CD4-positive, alpha-beta T cell treated with Interleukin-17A for 4 hours (primary cell): ENCODE results near the gene ARTN.
A peak's percentile ranks its signal among the peaks of the same experiment; 100 is the strongest.

Source experiments
- DNase-seq: peaks from one replicate; pipeline ENCODE4 v3.0.0-alpha.2; 2020; ENCODE audit warnings: mixed read lengths

The ARTN gene

DNA sequence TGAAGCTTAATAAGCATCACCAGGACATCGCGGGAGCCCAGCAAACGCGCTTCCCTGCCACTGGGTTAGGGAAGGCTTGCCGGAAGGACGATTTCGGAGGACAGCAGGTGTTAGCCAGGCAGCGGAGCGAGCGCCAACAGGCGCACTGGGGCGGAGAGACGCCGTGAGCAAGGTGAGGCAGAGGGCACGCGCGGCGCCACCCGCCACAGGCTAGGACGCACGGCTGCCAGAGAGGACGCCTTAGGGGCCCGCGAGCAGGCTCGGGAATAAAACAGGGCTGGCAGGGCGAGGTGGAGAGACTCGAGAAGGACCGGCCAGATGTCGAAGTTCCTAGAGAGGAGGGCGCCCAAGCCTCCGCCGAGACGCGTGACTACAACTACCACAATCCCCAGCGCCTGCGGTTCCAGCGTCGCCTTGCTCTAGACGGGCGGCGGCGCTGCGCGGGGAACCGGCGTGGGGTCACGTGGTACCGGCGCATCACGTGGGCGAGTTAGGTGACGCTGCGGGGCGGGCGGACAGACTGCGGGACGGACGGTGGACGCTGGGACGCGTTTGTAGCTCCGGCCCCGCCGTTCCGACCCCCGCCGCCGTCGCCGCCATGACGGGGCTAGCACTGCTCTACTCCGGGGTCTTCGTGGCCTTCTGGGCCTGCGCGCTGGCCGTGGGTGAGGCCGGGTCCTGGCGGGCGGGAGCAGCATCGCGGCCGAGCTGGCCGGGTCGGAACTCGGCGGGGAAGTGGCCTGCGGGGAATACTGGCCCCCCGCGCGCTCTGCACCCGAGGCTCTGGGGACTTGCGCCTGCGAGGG is 41.0 kb downstream of the ARTN start, which contains the start of gene ATP6V0B:
Gene ATP6V0B (plus strand): TSS at position 518 of the 806 bp plus-strand sequence. CDS start 81 bp downstream, at position 599.
- DNase-seq, result peak; percentile 95

DNA sequence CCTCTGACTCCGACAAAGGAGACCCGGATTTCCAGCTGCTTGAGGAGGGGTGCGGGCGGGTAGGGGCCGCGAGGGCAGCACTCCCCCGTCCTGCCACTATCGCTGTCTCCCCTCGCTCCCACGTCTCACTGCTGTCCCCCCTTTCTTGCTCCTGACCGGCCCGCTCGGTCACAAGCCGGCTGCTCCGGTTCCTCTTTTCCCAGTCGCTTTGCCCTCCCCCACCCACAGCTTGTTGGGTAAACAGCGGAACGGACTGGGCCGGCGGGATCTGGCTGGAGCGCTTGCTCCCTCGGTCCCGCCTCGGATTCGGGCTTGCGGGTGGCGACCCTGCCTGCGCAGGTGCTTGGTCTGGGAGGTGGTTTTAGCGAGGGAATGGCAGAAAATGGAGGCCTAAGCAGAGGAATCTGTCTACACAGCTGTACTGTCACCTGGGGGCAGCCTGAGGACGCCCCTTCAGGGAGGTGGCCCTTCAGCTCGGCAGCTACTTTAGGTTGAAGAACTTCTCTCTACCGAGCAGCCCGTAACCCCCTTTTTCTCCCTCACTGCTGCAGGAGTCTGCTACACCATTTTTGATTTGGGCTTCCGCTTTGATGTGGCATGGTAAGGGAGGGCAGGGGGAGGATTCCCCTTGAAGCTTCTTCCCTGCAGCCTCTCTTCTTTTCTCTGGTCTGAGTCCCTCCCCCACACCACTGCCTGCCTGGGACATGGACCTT is 41.8 kb downstream of the ARTN start:
- DNase-seq, result peak; percentile 59

DNA sequence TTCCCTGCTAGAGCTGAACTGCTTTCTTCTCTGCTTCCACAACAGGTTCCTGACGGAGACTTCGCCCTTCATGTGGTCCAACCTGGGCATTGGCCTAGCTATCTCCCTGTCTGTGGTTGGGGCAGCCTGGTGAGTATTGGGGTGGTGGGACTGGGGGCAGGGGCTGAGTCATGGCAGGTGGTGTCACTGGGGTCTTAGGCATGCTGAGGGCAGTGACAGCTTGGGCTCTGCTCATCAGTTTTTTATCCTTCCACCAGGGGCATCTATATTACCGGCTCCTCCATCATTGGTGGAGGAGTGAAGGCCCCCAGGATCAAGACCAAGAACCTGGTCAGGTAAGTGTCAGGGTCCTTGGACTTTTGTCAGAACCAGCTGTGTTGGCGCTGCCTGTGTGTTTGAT is 42.4 kb downstream of the ARTN start:
- no peak for DNase-seq

DNA sequence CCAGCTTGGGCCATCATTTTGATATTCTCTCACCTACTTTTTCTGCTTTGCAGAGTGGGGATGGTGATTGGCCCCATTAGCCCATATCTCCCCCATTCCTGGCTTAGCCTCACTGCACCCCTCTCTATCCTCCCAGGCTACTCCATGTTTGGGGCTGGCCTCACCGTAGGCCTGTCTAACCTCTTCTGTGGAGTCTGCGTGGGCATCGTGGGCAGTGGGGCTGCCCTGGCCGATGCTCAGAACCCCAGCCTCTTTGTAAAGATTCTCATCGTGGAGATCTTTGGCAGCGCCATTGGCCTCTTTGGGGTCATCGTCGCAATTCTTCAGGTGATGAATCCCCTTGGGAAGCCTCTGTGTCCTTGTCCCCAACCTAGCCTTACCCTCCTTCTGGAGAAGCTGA is 43.3 kb downstream of the ARTN start:
- DNase-seq, result no peak

DNA sequence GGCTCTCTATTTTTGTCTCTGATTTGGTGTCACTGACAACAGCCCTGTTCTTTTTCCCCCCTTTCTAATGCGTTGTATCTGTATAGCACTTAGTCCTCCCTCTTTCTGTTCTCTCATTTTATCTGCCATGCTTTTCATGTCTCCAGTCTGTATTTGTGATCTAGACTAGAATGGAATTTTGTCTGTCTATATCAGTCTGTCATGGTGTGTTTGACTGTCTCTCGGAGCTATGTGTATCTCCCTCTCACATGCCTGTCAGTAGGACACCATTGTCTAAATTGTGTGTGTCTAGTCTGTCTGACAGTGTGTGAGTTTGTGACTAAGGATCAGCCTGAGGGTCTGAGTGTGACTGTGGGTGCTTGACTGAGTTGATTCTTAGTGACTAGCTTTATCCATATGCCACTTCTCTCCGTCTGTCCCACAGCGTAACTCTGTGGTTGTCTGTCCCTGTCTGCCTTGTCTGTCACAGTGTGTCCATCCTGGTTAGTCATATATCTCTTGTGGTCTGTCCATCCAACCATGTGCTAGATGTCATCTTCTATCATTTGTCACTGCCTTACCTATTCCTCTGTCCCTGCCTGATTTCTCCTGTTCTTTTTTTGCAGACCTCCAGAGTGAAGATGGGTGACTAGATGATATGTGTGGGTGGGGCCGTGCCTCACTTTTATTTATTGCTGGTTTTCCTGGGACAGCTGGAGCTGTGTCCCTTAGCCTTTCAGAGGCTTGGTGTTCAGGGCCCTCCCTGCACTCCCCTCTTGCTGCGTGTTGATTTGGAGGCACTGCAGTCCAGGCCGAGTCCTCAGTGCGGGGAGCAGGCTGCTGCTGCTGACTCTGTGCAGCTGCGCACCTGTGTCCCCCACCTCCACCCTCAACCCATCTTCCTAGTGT is 44.0 kb downstream of the ARTN start:
- DNase-seq, result no peak

DNA sequence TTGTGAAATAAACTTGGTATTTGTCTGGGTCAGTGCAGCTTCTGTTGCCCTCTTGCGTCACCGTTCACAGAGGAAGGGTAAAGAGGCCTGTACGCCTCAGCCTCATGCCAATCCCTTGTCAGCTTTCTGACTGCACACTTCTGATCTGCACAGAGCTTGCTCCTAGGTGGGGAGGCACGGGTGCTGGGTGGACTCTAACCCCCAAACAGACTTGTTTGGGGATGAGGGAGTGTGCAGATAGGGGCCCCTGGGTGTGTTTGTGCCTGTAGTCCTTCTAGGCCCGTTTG is 44.6 kb downstream of the ARTN start:
- no peak for DNase-seq

DNA sequence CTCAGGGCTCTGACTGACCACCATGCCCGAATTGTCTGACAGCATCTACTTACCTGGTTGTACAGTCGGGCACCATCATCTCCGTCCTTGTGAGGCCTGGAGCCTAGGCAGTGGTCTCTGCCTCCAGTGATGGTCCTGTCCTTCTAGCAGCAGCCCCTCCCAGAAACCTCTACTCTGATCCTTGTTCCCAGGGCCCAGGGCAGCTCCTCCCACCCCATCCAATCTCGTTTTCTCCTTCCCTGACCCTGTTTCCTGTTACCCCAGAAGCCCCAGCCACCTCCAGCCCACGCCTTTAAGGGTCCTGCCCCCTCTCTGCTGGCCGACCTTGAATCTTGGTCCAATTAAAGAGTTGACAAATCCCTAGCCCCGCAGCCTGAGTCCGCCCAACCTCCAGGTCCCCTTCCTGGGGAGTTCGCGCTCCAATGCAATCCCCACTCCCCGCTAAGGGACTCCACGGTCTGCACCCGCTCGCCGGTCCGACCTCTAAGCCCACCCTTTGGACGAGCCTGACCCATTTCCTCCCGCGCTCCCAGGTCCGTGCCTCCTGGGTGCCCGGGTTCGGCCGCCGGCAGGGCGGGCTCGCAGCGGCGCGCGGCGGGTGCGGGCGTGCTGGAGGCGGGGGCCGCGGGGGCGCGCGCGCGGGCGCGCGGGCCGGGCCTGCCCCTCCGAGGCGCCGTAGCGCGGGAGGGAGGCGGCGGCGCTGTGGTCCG is 45.1 kb downstream of the ARTN start, which contains the start of gene B4GALT2:
Gene B4GALT2 (plus strand): TSS at position 660 of the 710 bp plus-strand sequence. CDS start 1,951 bp downstream, outside the sequence.
- peak; percentile 29 for DNase-seq

DNA sequence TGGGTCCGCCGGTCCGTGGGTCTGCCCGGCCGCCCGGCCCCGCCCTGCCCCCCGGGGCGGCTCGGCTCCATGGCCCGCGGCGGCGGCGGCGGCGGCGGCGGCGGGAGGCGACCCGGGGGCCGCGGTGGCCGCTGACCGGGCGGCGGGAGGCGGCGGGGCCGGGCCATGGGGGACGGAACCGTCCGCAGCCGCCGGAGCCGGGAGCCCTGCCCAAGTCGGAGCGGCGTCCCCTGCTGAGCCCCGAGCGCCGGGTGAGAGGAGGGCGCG is 45.6 kb downstream of the ARTN start:
- no peak for DNase-seq

DNA sequence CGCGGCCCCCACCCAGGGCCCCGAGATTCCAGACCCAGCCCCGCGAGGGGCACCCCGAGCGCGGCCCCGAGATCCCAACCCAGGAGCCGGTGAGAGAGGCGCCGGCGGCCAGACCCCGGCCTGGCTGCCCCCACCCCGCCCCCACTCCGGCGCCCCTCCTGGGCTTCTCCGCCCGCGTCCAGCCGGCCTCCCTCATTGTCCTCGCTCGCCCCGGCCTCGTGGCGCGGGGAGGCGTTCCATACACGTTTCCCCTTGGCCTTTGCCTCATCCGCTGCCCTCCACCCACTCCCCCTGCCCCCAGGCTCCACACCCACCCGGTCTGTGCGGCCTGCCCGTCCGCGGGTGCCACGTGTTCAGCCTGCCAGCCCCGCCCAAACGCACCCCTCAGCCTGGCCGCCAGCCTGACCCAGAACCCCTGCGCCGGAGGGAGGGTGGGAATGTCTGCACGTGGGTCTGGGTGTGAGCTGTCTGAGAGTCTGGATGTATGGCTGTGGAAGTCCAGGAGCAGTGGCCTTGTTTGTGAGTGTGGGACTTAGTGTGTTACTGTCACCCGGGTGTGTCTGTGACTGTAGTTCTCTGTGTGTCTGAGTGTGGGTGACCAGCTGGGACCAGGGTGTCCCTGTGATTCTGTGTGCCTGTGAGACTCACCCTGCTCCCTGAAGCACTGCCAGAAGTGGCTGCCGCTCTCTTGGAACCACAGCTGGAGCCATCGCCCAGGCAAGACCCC is 46.1 kb downstream of the ARTN start:
- peak; percentile 11 for DNase-seq

DNA sequence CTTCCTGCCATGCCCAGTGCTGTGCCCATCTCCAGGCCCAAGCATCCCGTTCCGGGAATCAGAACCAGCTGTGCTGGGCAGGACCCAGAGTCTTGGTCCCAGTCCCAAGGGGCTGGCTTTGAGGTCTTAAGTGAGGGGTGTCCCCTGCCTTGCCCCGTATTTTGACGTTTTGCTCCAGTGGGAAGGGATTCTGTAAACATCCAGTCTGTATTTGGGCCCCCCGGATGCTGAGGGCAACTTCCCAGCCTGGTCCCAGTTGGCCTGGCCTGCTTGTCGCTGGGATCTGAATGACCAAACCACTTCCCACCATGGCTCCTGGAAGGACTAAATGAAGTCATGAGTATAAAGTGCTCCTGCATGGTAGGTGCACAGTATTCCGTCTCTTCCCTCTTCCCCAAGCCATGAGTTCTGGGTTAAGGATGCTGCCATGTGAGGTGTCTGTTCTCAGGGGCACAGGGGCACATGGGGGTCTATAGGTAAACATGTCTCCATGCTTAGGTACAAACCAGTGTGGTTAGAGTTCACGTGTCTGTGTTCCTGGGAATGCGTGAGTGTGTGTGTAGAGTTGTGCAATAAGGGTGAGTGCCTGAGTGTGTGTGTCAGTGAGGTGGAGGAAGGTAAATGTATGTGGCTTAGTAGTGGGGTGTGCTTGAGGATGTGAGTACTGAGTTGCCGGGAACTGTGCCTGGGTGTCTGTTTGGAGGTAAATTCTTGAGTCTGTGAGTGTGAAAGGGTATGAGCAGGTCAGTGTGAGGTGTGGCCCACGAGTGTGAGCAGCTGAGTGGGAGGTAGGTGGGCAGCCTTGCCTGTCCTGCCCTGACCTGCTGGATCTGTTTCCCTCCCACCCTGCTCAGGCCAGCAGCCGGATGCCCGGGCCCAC is 46.9 kb downstream of the ARTN start:
- DNase-seq, result no peak

DNA sequence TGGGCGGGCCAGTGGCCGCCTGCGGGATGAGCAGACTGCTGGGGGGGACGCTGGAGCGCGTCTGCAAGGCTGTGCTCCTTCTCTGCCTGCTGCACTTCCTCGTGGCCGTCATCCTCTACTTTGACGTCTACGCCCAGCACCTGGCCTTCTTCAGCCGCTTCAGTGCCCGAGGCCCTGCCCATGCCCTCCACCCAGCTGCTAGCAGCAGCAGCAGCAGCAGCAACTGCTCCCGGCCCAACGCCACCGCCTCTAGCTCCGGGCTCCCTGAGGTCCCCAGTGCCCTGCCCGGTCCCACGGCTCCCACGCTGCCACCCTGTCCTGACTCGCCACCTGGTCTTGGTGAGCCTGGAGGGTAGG is 47.5 kb downstream of the ARTN start:
- DNase-seq, result no peak

DNA sequence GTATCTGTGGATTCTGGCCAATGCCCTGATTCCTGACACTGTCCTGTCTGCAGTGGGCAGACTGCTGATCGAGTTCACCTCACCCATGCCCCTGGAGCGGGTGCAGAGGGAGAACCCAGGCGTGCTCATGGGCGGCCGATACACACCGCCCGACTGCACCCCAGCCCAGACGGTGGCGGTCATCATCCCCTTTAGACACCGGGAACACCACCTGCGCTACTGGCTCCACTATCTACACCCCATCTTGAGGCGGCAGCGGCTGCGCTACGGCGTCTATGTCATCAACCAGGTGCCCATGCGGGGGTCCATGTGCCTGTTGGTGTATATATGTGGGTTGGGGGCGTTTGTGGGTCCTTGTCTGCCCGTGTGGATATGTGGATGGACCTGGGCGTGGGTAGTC is 48.0 kb downstream of the ARTN start:
- DNase-seq, result no peak

DNA sequence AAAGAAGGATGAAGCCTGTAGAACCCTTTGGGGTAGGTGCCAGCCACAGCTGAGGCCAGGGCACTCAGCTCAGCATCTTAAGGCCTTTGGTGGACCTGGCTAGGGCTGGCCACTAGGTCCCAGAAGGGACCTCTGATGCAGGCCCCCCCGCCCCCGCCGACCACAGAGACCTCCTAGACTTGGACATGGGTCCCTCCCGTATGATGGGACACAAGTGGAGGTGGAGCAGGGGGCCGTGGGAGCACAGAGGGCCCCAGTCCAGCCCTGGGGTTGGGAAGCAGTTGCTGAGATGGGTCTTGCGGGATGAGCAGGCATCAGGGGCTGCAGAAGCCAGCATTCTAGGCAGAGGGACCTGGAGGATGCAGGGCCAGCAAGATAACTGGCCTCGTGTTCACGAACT is 48.6 kb downstream of the ARTN start:
- DNase-seq, result no peak

DNA sequence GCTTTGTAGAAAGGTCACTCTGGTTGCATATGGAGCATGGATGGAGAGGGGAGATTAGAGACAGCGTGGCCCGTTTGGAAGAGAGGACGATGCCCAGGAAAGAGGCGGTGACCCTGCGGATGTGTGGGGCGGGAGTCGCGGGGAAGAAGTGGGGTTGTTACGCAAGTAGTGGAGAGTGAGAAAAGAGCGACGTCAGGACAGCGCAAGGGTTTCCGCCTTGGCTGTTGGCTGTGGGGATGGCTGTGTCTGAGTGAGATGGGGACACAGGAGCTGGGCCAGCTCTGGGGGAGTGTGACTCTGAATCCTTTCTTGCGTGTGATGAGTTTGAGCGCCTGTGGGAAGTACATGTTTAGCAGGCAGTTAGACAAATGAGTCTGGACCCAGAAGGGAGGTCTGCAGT is 49.2 kb downstream of the ARTN start:
- no peak for DNase-seq

DNA sequence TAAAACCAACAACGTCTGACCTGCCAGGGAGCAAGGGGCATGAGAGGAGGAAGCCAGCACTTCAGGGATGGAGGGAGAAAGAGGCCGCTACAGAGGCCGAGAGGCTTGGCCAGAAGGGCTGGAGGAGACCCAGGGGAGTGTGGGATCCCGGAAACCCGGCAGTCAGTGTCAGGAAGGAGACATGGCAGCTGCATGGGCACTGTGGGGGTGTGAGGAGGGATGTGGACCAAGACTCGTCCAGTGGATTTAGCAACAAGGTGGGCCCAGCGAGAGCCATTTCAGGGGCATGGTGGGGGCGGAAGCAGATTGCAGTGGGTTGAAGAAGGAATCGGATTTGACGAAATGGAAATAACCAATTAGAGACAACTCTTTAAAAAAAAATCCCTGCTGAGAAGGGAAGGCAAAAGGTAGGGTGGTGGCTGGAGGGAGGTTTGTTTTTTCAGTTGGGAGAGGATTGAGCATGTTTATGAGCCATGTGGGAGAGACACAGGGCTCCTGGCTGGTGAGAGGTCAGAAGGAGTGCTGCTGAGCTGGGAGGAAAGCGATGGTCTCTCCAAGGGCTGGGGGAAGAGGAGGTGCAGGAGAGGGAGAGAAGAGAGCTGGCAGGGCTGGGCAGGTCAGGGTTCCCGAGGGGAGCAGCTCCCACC is 49.8 kb downstream of the ARTN start:
- DNase-seq, result no peak

DNA sequence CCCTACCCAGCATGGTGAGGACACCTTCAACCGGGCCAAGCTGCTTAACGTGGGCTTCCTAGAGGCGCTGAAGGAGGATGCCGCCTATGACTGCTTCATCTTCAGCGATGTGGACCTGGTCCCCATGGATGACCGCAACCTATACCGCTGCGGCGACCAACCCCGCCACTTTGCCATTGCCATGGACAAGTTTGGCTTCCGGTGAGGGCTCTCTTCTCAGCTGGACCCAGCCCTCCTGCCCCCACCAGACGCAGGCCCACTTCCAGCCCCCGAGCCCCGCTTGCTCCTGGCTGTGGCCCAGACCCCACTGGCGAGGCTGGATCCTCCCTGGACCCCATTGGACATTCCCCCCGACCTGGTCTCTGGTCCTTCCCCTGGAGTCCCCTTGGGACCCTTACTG is 51.3 kb downstream of the ARTN start:
- DNase-seq, result no peak

DNA sequence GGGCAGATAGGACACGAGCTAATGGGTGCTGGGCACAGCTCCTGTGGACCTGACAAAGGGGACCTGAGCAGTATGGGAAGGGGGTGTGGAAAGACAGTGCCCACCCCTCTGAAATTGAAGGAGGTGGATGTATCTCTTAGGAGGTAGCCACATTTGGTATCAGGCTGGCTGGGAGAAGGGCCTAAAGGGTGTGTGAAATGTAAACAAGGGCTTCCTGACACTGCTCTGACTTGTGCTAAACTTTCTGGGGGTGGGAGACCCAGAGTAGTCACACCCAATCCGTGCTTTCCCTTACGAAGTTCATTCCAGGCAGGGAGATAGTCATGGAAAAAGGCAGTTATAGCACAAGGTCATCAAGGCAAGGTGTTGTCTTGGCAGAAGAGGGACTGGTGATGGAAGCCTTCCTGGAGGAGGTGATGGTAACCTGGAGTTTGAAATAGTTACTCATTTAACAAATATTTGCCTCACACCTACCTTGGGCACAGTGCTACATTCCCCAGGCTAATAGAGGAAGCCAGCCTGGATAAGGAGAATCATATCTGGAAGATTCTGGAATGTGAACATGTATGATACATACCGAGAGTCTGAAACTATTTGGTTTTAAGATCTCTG is 52.5 kb downstream of the ARTN start:
- no peak for DNase-seq

DNA sequence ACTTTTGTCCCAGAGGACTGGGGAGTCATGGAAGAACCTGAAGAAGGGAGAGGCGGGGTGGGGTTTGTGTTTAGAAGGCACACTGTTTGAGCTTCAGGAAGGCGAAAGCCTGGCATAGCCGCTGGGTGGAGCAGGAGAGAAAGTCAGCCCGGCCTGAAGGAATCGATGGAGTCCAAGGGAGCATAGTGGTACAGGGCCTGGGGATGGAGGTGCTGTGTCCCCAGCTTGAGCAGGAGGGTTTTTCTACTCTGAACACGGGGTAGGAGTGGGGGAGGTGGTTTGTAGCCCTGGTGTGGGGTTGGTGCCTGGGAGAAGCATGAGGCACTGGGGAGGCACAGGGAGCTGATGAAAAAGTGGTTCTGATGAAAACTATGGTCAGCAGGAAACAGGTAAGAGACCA is 53.1 kb downstream of the ARTN start:
- no peak for DNase-seq
